Measurements from ENCODE around the gene UNG. TPM values are rescaled to one million over a fixed set of nuclear protein-coding genes. Genes with fewer than 3 reads are reported as not detected.

The UNG gene
- total and polyA plus RNA-seq, 2 of the 8 experiments (the other 6 are each of a cell fraction or from before 2014, with no cell fraction given), result 71.6 to 163 TPM

- no peaks in the 10 kb centered on the region for H3K23me2 ChIP-seq (ENCODE audit: low read depth, low read length)
- no peak overlapping the region for H3K56ac ChIP-seq (replicated peaks; ENCODE audit: insufficient read length, low read depth, low read length)
- H2BK5ac ChIP-seq (ENCODE audit: low read depth, low read length), result no peak overlapping the region
- no peak for DNase-seq (ENCODE audit: low read depth in 1 of 2, low spot score in 2 of 2)
- no peaks in the 10 kb centered on the region for H3K9me3 ChIP-seq (ENCODE audit: insufficient read depth in 2 of 2, low read depth in 1 of 2, low read length in 1 of 2)
- no peak overlapping the region for H2BK120ac ChIP-seq (replicated peaks; ENCODE audit: low read depth, low read length)
- H2BK15ac ChIP-seq (ENCODE audit: low read length), result no peak overlapping the region; the same call in 1 of the 2 replicates
- H2AFZ ChIP-seq (ENCODE audit: low read length), result peak overlapping the region; percentile 54; the same call in 1 of the 2 replicates
- peaks cover 2 to 11% (median 5%) of the 10 kb centered on the region in 4 experiments; a peak in 5 of 7 replicates for H3K4me1 ChIP-seq (replicated peaks in 1 of 4; ENCODE audit: control insufficient read depth in 3 of 4, insufficient read depth in 4 of 4, low read length in 3 of 4)
- no peaks in the 10 kb centered on the region; a peak in 1 of 7 replicates for H3K27me3 ChIP-seq (replicated peaks in 1 of 4; ENCODE audit: control insufficient read depth in 3 of 4, extremely low read depth in 1 of 4, insufficient read depth in 3 of 4, low read length in 3 of 4)
- 0 out of 2 replicates have a peak overlapping the region, but pooled peaks have one; percentile 43 for H2BK12ac ChIP-seq (ENCODE audit: low read depth, low read length)
- H3K4me2 ChIP-seq (ENCODE audit: insufficient read depth in 1 of 2, low read depth in 2 of 2, low read length in 2 of 2), result no peak overlapping the region
- POLR2A ChIA-PET (ENCODE audit: partially characterized antibody), result interaction anchor here (1.3 kb wide), 1 partner anchor 15 kb away, joined by 6 read pairs; no protein-coding TSS in a partner anchor
- no peaks in the 10 kb centered on the region for H3K79me1 ChIP-seq (ENCODE audit: low read depth, low read length)
- H3K4me3 ChIP-seq (ENCODE audit: extremely low read depth in 1 of 4, insufficient read depth in 2 of 4, low read depth in 3 of 4, low read length in 4 of 4), result no peak overlapping the region
- no peak overlapping the region for H3K18ac ChIP-seq (ENCODE audit: extremely low read depth, low read length)
- H2AK5ac ChIP-seq (ENCODE audit: low read depth, low read length), result no peak overlapping the region
- H3K27ac ChIP-seq (ENCODE audit: low read depth, low read length), result no peak overlapping the region
- no peak for FAIRE-seq
- H4K20me1 ChIP-seq (replicated peaks in 1 of 2; ENCODE audit: control insufficient read depth in 1 of 2, insufficient read depth in 2 of 2, low read length in 2 of 2), result no peaks in the 10 kb centered on the region
- no peak overlapping the region for H4K91ac ChIP-seq (replicated peaks; ENCODE audit: insufficient read length, low read length)
- CTCF ChIA-PET (ENCODE audit: partially characterized antibody), result interaction anchor here (1.3 to 1.5 kb wide), 3 partner anchors 13 to 16 kb away, joined by 3 to 4 read pairs (median 4); no protein-coding TSS in a partner anchor
- no peak overlapping the region for H3K14ac ChIP-seq (ENCODE audit: insufficient read length)
- H3K9ac ChIP-seq (replicated peaks in 1 of 4; ENCODE audit: extremely low read depth in 1 of 4, low read depth in 3 of 4, low read length in 3 of 4), result peak overlapping the region in 1 of 4 experiments; percentile 24; a peak in 1 of 7 replicates
- no peak overlapping the region for H3K23ac ChIP-seq (ENCODE audit: insufficient read length)
- no peak overlapping the region for H4K8ac ChIP-seq (ENCODE audit: extremely low read depth, insufficient read depth, low read length)
- H3K4ac ChIP-seq (replicated peaks; ENCODE audit: insufficient read length, low read depth, low read length), result no peak overlapping the region
- H2BK20ac ChIP-seq (ENCODE audit: low read length), result no peak overlapping the region
- H3K79me2 ChIP-seq (ENCODE audit: control insufficient read depth in 1 of 2, insufficient read depth in 2 of 2, low read length in 2 of 2), result no peaks in the 10 kb centered on the region
- peaks cover 0 to under 1% (median 0%) of the 10 kb centered on the region in 4 experiments; a peak in 1 of 8 replicates for H3K36me3 ChIP-seq (ENCODE audit: control insufficient read depth in 2 of 4, insufficient read depth in 4 of 4, low read length in 3 of 4)
- 89% methylated on average over 3 of the region's 3 CpGs; no CpG with 5 or more reads in 1 of the 2 experiments for WGBS, 2 experiments (ENCODE audit: extremely low coverage in 1 of 2, insufficient coverage in 1 of 2, insufficient read length in 1 of 2, insufficient replicate concordance in 2 of 2, low coverage in 1 of 2, low lambda C conversion rate in 2 of 2, missing lambda C conversion rate in 1 of 2)
- no peak overlapping the region for H4K5ac ChIP-seq (ENCODE audit: insufficient read length, low read depth, low read length)
- TF ChIP-seq TAF1 (IDR thresholded peaks at IDR 0.05; ENCODE audit: low read depth, low read length), result no peak
- no peak for TF ChIP-seq USF2 (IDR thresholded peaks at IDR 0.05; ENCODE audit: low read length)
- no peak for TF ChIP-seq RAD21 (IDR thresholded peaks at IDR 0.05 in 1 of 2, conservative IDR thresholded peaks at IDR 0.05 in 1 of 2; ENCODE audit: low read depth in 2 of 2, low read length in 2 of 2)
- no peak for TF ChIP-seq PHF8 (conservative IDR thresholded peaks at IDR 0.05; ENCODE audit: low read depth, low read length)
- TF ChIP-seq CHD2 (IDR thresholded peaks at IDR 0.05; ENCODE audit: low read length), result no peak
- TF ChIP-seq FOSL1 (IDR thresholded peaks at IDR 0.05; ENCODE audit: insufficient read depth, low read depth, low read length), result no peak
- no peak for TF ChIP-seq SIX5 (IDR thresholded peaks at IDR 0.05; ENCODE audit: low read depth, low read length)
- no peak for TF ChIP-seq CBX8 (IDR thresholded peaks at IDR 0.05; ENCODE audit: borderline replicate concordance, low read depth, low read length)
- TF ChIP-seq BRCA1 (IDR thresholded peaks at IDR 0.05; ENCODE audit: low read depth, low read length), result no peak
- no peak for TF ChIP-seq SP4 (IDR thresholded peaks at IDR 0.05; ENCODE audit: low read length)
- no peak for TF ChIP-seq CEBPB (IDR thresholded peaks at IDR 0.05; ENCODE audit: low read depth, low read length)
- no peak for TF ChIP-seq TCF12 (IDR thresholded peaks at IDR 0.05; ENCODE audit: low read depth, low read length)
- TF ChIP-seq TBP (IDR thresholded peaks at IDR 0.05; ENCODE audit: low read depth, low read length), result no peak
- TF ChIP-seq CREB1 (IDR thresholded peaks at IDR 0.05), result no peak
Measured at GRCh38 chr12:109115404-109115757, 18.0 kb downstream of the UNG start.
